GM12878 (cell line): Measurements from ENCODE around the gene POLR2I.

Experiments
- CEBPB ChIP-seq, 2 experiments: fragments of 150-350 bp in 1 of 2; IDR thresholded peaks; 2 replicates each; pipeline ENCODE4 v1.6.1; 2012 to 2014; ENCODE audit warnings: low read depth in 2 of 2, low read length in 2 of 2, borderline replicate concordance in 1 of 2, inconsistent platforms in 1 of 2
- EGR1 ChIP-seq, 2 experiments: IDR thresholded peaks; 1 replicate in 1 of 2; 2 replicates in 1 of 2; pipeline ENCODE4 v1.6.1; 2011 to 2012; ENCODE audit warnings: low read depth in 2 of 2, low read length in 2 of 2, borderline replicate concordance in 1 of 2, mild to moderate bottlenecking in 1 of 2, moderate library complexity in 1 of 2
- EP300 ChIP-seq, 2 experiments: fragments of 150-350 bp in 1 of 2; IDR thresholded peaks; 2 replicates each; pipeline ENCODE4 v1.6.1; 2011 to 2012; ENCODE audit warnings: low read depth in 2 of 2, low read length in 2 of 2, borderline replicate concordance in 1 of 2, improper control_type of control experiment in 1 of 2, inconsistent platforms in 1 of 2; ENCODE audit not compliant: control insufficient read depth in 1 of 2
- EZH2 ChIP-seq: IDR thresholded peaks from 2 replicates; pipeline ENCODE4 v1.6.1; 2012; ENCODE audit warnings: low read depth, mild to moderate bottlenecking, control low read depth, inconsistent platforms, low read length, borderline replicate concordance; ENCODE audit not compliant: control insufficient read depth
- POLR2A ChIP-seq: IDR thresholded peaks from 2 replicates; pipeline ENCODE4 v1.6.1; 2011; ENCODE audit warnings: low read depth, mild to moderate bottlenecking, low read length
- RCOR1 ChIP-seq: conservative IDR thresholded peaks from 2 replicates; pipeline ENCODE4 v1.6.1; 2012; ENCODE audit warnings: low read depth, low read length, improper control_type of control experiment
- SIN3A ChIP-seq: IDR thresholded peaks from 2 replicates; pipeline ENCODE4 v1.6.1; 2012; ENCODE audit warnings: low read depth, low read length, improper control_type of control experiment
- SPI1 ChIP-seq: IDR thresholded peaks from 2 replicates; pipeline ENCODE4 v1.6.1; 2011; ENCODE audit warnings: low read depth, mild to moderate bottlenecking, low read length, moderate library complexity, borderline replicate concordance; ENCODE audit not compliant: insufficient read depth
- YBX1 ChIP-seq: fragments of 450-650 bp; IDR thresholded peaks from 2 replicates; pipeline ENCODE4 v1.6.1; 2016; ENCODE audit warnings: antibody characterized with exemption
- ZNF217 ChIP-seq: fragments of 450-650 bp; IDR thresholded peaks from 2 replicates; pipeline ENCODE4 v1.6.1; 2017; ENCODE audit warnings: antibody characterized with exemption, mild to moderate bottlenecking
- TF ChIP-seq, protein P1 (sequence below): fragments of 450-650 bp; IDR thresholded peaks from 2 replicates; pipeline ENCODE4 v1.6.1; 2016; ENCODE audit warnings: mild to moderate bottlenecking, moderate library complexity, borderline replicate concordance
- TF ChIP-seq, protein P2 (sequence below): fragments of 450-650 bp; IDR thresholded peaks from 2 replicates; pipeline ENCODE4 v1.6.1; 2017; ENCODE audit warnings: antibody characterized with exemption, mild to moderate bottlenecking, moderate library complexity
- TF ChIP-seq, protein P3 (sequence below): IDR thresholded peaks from 2 replicates; pipeline ENCODE4 v1.6.1; 2012; ENCODE audit warnings: low read depth, low read length, improper control_type of control experiment
- TF ChIP-seq, protein P4 (sequence below): fragments of 450-650 bp; IDR thresholded peaks from 2 replicates; pipeline ENCODE4 v1.6.1; 2017; ENCODE audit warnings: mild to moderate bottlenecking, moderate library complexity

DNA sequence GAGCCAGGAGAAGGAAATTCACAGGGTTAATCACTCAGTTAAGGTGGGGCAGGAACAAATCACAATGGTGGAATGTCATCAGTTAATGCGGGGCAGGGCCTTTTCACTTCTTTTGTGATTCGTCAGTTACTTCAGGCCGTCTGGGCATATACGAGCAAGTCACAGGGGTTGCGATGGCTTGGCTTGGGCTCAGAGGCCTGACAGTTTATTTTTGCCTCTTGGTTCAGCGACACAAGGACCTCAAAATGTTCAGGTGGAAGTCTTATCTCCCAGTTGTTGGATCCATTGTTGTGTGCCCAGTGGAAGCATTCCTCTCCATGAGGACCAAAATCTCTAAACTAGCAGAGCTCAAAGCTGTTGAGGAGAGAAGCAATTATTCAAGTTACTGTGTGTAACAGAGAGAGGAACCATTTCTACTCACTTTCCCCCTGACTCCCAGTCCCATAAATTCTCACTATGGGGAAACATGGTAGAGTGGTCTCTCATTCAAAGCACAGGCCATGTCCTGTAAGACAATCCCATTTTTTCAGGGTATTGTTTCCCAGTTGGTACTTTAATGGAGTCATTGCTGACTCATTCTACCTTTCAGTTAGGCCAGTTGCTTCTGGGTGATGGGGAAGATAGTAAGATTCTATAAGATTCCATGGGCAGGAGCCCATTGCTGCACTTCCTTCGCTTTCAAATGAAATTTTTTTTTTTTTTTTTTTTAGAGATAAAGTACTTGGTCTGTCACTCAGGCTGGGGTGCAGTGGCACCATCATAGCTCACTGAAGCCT, 46.3 kb upstream of the POLR2I start:
- TF ChIP-seq POLR2A (no peak), EZH2 (no peak), EGR1 (IDR thresholded peaks at IDR 0.05; ENCODE audit: borderline replicate concordance in 1 of 2, low read depth in 2 of 2, low read length in 2 of 2) (no peak), ZNF217 (no peak), CEBPB (IDR thresholded peaks at IDR 0.05; ENCODE audit: borderline replicate concordance in 1 of 2, low read depth in 2 of 2, low read length in 2 of 2) (no peak), EP300 (IDR thresholded peaks at IDR 0.05; ENCODE audit: borderline replicate concordance in 1 of 2, control insufficient read depth in 1 of 2, low read depth in 2 of 2, low read length in 2 of 2) (no peak), SIN3A (no peak), SPI1 (no peak), RCOR1 (no peak), YBX1 (no peak)
- TF ChIP-seq, protein P1, sequence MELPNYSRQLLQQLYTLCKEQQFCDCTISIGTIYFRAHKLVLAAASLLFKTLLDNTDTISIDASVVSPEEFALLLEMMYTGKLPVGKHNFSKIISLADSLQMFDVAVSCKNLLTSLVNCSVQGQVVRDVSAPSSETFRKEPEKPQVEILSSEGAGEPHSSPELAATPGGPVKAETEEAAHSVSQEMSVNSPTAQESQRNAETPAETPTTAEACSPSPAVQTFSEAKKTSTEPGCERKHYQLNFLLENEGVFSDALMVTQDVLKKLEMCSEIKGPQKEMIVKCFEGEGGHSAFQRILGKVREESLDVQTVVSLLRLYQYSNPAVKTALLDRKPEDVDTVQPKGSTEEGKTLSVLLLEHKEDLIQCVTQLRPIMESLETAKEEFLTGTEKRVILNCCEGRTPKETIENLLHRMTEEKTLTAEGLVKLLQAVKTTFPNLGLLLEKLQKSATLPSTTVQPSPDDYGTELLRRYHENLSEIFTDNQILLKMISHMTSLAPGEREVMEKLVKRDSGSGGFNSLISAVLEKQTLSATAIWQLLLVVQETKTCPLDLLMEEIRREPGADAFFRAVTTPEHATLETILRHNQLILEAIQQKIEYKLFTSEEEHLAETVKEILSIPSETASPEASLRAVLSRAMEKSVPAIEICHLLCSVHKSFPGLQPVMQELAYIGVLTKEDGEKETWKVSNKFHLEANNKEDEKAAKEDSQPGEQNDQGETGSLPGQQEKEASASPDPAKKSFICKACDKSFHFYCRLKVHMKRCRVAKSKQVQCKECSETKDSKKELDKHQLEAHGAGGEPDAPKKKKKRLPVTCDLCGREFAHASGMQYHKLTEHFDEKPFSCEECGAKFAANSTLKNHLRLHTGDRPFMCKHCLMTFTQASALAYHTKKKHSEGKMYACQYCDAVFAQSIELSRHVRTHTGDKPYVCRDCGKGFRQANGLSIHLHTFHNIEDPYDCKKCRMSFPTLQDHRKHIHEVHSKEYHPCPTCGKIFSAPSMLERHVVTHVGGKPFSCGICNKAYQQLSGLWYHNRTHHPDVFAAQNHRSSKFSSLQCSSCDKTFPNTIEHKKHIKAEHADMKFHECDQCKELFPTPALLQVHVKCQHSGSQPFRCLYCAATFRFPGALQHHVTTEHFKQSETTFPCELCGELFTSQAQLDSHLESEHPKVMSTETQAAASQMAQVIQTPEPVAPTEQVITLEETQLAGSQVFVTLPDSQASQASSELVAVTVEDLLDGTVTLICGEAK: no peak
- TF ChIP-seq, protein P2, sequence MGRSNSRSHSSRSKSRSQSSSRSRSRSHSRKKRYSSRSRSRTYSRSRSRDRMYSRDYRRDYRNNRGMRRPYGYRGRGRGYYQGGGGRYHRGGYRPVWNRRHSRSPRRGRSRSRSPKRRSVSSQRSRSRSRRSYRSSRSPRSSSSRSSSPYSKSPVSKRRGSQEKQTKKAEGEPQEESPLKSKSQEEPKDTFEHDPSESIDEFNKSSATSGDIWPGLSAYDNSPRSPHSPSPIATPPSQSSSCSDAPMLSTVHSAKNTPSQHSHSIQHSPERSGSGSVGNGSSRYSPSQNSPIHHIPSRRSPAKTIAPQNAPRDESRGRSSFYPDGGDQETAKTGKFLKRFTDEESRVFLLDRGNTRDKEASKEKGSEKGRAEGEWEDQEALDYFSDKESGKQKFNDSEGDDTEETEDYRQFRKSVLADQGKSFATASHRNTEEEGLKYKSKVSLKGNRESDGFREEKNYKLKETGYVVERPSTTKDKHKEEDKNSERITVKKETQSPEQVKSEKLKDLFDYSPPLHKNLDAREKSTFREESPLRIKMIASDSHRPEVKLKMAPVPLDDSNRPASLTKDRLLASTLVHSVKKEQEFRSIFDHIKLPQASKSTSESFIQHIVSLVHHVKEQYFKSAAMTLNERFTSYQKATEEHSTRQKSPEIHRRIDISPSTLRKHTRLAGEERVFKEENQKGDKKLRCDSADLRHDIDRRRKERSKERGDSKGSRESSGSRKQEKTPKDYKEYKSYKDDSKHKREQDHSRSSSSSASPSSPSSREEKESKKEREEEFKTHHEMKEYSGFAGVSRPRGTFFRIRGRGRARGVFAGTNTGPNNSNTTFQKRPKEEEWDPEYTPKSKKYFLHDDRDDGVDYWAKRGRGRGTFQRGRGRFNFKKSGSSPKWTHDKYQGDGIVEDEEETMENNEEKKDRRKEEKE: no peak
- TF ChIP-seq, protein P3, sequence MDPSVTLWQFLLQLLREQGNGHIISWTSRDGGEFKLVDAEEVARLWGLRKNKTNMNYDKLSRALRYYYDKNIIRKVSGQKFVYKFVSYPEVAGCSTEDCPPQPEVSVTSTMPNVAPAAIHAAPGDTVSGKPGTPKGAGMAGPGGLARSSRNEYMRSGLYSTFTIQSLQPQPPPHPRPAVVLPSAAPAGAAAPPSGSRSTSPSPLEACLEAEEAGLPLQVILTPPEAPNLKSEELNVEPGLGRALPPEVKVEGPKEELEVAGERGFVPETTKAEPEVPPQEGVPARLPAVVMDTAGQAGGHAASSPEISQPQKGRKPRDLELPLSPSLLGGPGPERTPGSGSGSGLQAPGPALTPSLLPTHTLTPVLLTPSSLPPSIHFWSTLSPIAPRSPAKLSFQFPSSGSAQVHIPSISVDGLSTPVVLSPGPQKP: no peak
- TF ChIP-seq, protein P4, sequence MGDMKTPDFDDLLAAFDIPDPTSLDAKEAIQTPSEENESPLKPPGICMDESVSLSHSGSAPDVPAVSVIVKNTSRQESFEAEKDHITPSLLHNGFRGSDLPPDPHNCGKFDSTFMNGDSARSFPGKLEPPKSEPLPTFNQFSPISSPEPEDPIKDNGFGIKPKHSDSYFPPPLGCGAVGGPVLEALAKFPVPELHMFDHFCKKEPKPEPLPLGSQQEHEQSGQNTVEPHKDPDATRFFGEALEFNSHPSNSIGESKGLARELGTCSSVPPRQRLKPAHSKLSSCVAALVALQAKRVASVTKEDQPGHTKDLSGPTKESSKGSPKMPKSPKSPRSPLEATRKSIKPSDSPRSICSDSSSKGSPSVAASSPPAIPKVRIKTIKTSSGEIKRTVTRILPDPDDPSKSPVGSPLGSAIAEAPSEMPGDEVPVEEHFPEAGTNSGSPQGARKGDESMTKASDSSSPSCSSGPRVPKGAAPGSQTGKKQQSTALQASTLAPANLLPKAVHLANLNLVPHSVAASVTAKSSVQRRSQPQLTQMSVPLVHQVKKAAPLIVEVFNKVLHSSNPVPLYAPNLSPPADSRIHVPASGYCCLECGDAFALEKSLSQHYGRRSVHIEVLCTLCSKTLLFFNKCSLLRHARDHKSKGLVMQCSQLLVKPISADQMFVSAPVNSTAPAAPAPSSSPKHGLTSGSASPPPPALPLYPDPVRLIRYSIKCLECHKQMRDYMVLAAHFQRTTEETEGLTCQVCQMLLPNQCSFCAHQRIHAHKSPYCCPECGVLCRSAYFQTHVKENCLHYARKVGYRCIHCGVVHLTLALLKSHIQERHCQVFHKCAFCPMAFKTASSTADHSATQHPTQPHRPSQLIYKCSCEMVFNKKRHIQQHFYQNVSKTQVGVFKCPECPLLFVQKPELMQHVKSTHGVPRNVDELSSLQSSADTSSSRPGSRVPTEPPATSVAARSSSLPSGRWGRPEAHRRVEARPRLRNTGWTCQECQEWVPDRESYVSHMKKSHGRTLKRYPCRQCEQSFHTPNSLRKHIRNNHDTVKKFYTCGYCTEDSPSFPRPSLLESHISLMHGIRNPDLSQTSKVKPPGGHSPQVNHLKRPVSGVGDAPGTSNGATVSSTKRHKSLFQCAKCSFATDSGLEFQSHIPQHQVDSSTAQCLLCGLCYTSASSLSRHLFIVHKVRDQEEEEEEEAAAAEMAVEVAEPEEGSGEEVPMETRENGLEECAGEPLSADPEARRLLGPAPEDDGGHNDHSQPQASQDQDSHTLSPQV: no peak
